Measurements from ENCODE around the gene MPRIP.

The MPRIP gene

DNA sequence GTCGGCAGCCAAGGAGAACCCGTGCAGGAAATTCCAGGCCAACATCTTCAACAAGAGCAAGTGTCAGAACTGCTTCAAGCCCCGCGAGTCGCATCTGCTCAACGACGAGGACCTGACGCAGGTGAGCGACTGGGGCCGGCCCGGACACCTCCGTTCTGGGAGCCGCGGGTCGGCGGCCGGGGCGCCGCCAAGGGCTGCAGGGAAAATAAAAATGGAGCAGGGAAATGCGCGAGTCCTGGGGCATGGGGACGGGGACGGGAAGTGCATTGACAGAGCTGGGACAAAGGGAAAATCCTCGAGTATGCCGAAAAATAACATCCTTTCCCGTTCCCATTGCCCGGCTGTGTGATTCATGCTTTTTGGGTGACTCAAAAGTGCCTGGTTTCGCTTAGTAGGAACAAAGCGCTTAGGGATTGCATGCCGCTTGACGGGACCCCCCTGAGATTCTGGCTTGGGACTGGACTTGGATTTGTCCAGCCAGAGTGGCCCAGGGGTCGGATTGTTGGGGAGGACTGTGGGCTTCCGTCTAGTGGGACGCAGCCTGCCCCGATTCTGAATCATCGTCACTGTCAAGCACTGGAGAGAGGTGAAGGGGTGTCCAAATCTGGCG, 699 bp downstream of the MPRIP start:
- H3K27me3 ChIP-seq (replicated peaks), result no peaks in the 10 kb centered on the region
- H3K27ac ChIP-seq, result peak overlapping the region; percentile 83
- peak overlapping the region; percentile 87 for H3K4me3 ChIP-seq (ENCODE audit: low read depth, low read length)
- in situ Hi-C loops (cut with HindIII; ENCODE audit: low pct_ligation_motif_present, low sequenced_read_pairs), result no loop called here
- no peak for DNase-seq
- no peak for TF ChIP-seq CTCF (IDR thresholded peaks at IDR 0.05; ENCODE audit: low read depth, low read length, missing control alignments)
- no peaks in the 10 kb centered on the region for H3K36me3 ChIP-seq (replicated peaks)

- Histone ChIP-seq H3K36me3 (replicated peaks) (no peaks in the 10 kb centered on the region), H3K27me3 (replicated peaks) (no peaks in the 10 kb centered on the region), H3K4me3 (ENCODE audit: low read depth, low read length) (peak overlapping the region; percentile 87), H3K27ac (peak overlapping the region; percentile 83)
- in situ Hi-C loops (cut with HindIII; ENCODE audit: low pct_ligation_motif_present, low sequenced_read_pairs), result no loop called here
- no peak for DNase-seq
- no peak for TF ChIP-seq CTCF (IDR thresholded peaks at IDR 0.05; ENCODE audit: low read depth, low read length, missing control alignments)
Observed at GRCh38 chr17:17043461-17044271, 1.4 kb downstream of the MPRIP start.

GRCh38 chr17:17044846-17045561, 2.7 kb downstream of the MPRIP start:
- H3K36me3 ChIP-seq (replicated peaks), result no peaks in the 10 kb centered on the region
- H3K27ac ChIP-seq, result peak overlapping the region; percentile 83
- peak overlapping the region; percentile 87 for H3K4me3 ChIP-seq (ENCODE audit: low read depth, low read length)
- peak; percentile 59 for DNase-seq
- in situ Hi-C loops (cut with HindIII; ENCODE audit: low pct_ligation_motif_present, low sequenced_read_pairs), result no loop called here
- no peak for TF ChIP-seq CTCF (IDR thresholded peaks at IDR 0.05; ENCODE audit: low read depth, low read length, missing control alignments)
- H3K27me3 ChIP-seq (replicated peaks), result no peaks in the 10 kb centered on the region

- H3K4me3 ChIP-seq (ENCODE audit: low read depth, low read length), result no peak overlapping the region
- no peaks in the 10 kb centered on the region for H3K27me3 ChIP-seq (replicated peaks)
- in situ Hi-C loops (cut with HindIII; ENCODE audit: low pct_ligation_motif_present, low sequenced_read_pairs), result no loop called here
- no peaks in the 10 kb centered on the region for H3K36me3 ChIP-seq (replicated peaks)
- H3K27ac ChIP-seq, result no peak overlapping the region
- TF ChIP-seq CTCF (IDR thresholded peaks at IDR 0.05; ENCODE audit: low read depth, low read length, missing control alignments), result no peak
- DNase-seq, result no peak
Observed at GRCh38 chr17:17048106-17048505, 5.8 kb downstream of the MPRIP start.

GRCh38 chr17:17050346-17051345, 8.4 kb downstream of the MPRIP start:
- no peak for DNase-seq
- H3K27ac ChIP-seq, result no peak overlapping the region
- no peak for TF ChIP-seq CTCF (IDR thresholded peaks at IDR 0.05; ENCODE audit: low read depth, low read length, missing control alignments)

More at GRCh38 chr17:17050346-17051345, 8.4 kb downstream of the MPRIP start:
- Histone ChIP-seq H3K27me3 (replicated peaks) (no peaks in the 10 kb centered on the region), H3K4me3 (ENCODE audit: low read depth, low read length) (no peak overlapping the region), H3K36me3 (replicated peaks) (no peaks in the 10 kb centered on the region)
- in situ Hi-C loops (cut with HindIII; ENCODE audit: low pct_ligation_motif_present, low sequenced_read_pairs), result no loop called here
